Karpas-422 (cell line): ENCODE data around the gene CEACAM16. TPM values are rescaled to one million over a fixed set of nuclear protein-coding genes. Genes with fewer than 3 reads are reported as not detected.
"Not testable (repeated sequence)": the region's sequence is repeated elsewhere in the genome, so short reads cannot be mapped to it uniquely, and the experiment has no call there.

ENCODE experiments used
- DNase-seq: peaks from one replicate; pipeline ENCODE4 v3.0.0-alpha.2; 2015
- H2AFZ ChIP-seq: fragments of 200-600 bp; sonication (generic); 2 replicates; pipeline ENCODE4 v1.6.1; 2014; ENCODE audit warnings: antibody characterized with exemption, low read length, mixed read lengths
- H3K27ac ChIP-seq: fragments of 200-600 bp; sonication (generic); 2 replicates; pipeline ENCODE4 v1.5.1; 2014; ENCODE audit warnings: mild to moderate bottlenecking, low read length, moderate library complexity
- H3K27me3 ChIP-seq: fragments of 200-600 bp; sonication (generic); 2 replicates; pipeline ENCODE4 v1.6.1; 2014; ENCODE audit warnings: low read length, mixed read lengths
- H3K36me3 ChIP-seq: fragments of 200-600 bp; sonication (generic); 2 replicates; pipeline ENCODE4 v1.6.1; 2014; ENCODE audit warnings: low read length, mixed read lengths; ENCODE audit not compliant: insufficient read depth
- H3K4me1 ChIP-seq: fragments of 200-600 bp; sonication (generic); 2 replicates; pipeline ENCODE4 v1.6.1; 2014; ENCODE audit warnings: mild to moderate bottlenecking, low read length, mixed read lengths
- H3K4me2 ChIP-seq: fragments of 200-600 bp; sonication (generic); 2 replicates; pipeline ENCODE4 v1.6.1; 2014; ENCODE audit warnings: low read length, low read depth, mild to moderate bottlenecking; ENCODE audit not compliant: poor library complexity, severe bottlenecking
- H3K4me3 ChIP-seq: fragments of 200-600 bp; sonication (generic); 2 replicates; pipeline ENCODE4 v1.5.1; 2014; ENCODE audit warnings: mild to moderate bottlenecking, antibody characterized with exemption, low read length, mixed read lengths
- H3K79me2 ChIP-seq: fragments of 200-600 bp; sonication (generic); 2 replicates; pipeline ENCODE4 v1.6.1; 2014; ENCODE audit warnings: mild to moderate bottlenecking, low read length, mixed read lengths
- H3K9ac ChIP-seq: fragments of 200-600 bp; sonication (generic); 2 replicates; pipeline ENCODE4 v1.6.0; 2014; ENCODE audit warnings: low read length
- H3K9me2 ChIP-seq: fragments of 200-600 bp; sonication (generic), shearing (Covaris generic); replicated peaks from 2 replicates; pipeline ENCODE4 v1.6.0; 2014; ENCODE audit warnings: mild to moderate bottlenecking, low read length, moderate library complexity; ENCODE audit not compliant: insufficient read depth
- H3K9me3 ChIP-seq: fragments of 300-700, 200-600 bp; sonication (generic); 2 replicates; pipeline ENCODE4 v1.6.1; 2014; ENCODE audit warnings: low read length, mixed read lengths
- H4K20me1 ChIP-seq: fragments of 200-600 bp; sonication (generic); 2 replicates; pipeline ENCODE4 v1.6.1; 2014; ENCODE audit warnings: mild to moderate bottlenecking, antibody characterized with exemption, low read length, low read depth; ENCODE audit not compliant: insufficient read depth
- total RNA-seq: library from RNA; depleted of rRNA; stranded (reverse); fragments of >200 nt; shearing (Covaris generic); gene quantifications from 2 replicates; pipeline ENCODE4 v1.2.3, GENCODE V29; 2014; ENCODE audit warnings: low replicate concordance

The CEACAM16 gene
- total RNA-seq, 1 experiment from 2014 or later = not detected

GRCh38 chr19:44683434-44684210 is 15.3 kb upstream of the CEACAM16 start:
- H3K27me3 ChIP-seq = no peaks in the 10 kb centered on the region
- H3K4me1 ChIP-seq = peaks cover 6% of the 10 kb centered on the region
- no peak for DNase-seq
- no peaks in the 10 kb centered on the region for H3K9me3 ChIP-seq
- H3K36me3 ChIP-seq = no peaks in the 10 kb centered on the region
- H3K27ac ChIP-seq = no peak overlapping the region
- no peak overlapping the region for H3K4me3 ChIP-seq
- H3K9ac ChIP-seq = no peak overlapping the region
- H3K79me2 ChIP-seq = no peaks in the 10 kb centered on the region
- H4K20me1 ChIP-seq = no peaks in the 10 kb centered on the region
- no peak overlapping the region for H2AFZ ChIP-seq
- H3K9me2 ChIP-seq = no peaks in the 10 kb centered on the region
- H3K4me2 ChIP-seq = no peak overlapping the region

- not testable (repeated sequence) for H3K9me2 ChIP-seq, H3K4me1 ChIP-seq, H2AFZ ChIP-seq, H4K20me1 ChIP-seq, H3K4me3 ChIP-seq, DNase-seq, H3K4me2 ChIP-seq, H3K27ac ChIP-seq, H3K9ac ChIP-seq, H3K9me3 ChIP-seq, H3K27me3 ChIP-seq, H3K36me3 ChIP-seq, H3K79me2 ChIP-seq
Observed at GRCh38 chr19:44684396-44684795, 14.6 kb upstream of the CEACAM16 start.

- Histone ChIP-seq H3K9me2 (no peaks in the 10 kb centered on the region), H2AFZ (no peak overlapping the region), H3K4me2 (no peak overlapping the region), H3K9ac (no peak overlapping the region), H3K79me2 (no peaks in the 10 kb centered on the region), H3K36me3 (no peaks in the 10 kb centered on the region), H3K4me3 (no peak overlapping the region), H4K20me1 (no peaks in the 10 kb centered on the region), H3K4me1 (peaks cover 6% of the 10 kb centered on the region), H3K27me3 (no peaks in the 10 kb centered on the region), H3K9me3 (no peaks in the 10 kb centered on the region), H3K27ac (no peak overlapping the region)
- DNase-seq = no peak
Observed at GRCh38 chr19:44684892-44685863, 13.8 kb upstream of the CEACAM16 start.

GRCh38 chr19:44685877-44686276 is 13.1 kb upstream of the CEACAM16 start:
- no peak overlapping the region for H3K4me3 ChIP-seq

GRCh38 chr19:44686896-44687295 is 12.1 kb upstream of the CEACAM16 start:
- no peaks in the 10 kb centered on the region for H3K27me3 ChIP-seq
- H4K20me1 ChIP-seq = no peaks in the 10 kb centered on the region
- no peak overlapping the region for H3K9ac ChIP-seq
- H3K27ac ChIP-seq = no peak overlapping the region
- no peaks in the 10 kb centered on the region for H3K79me2 ChIP-seq
- no peak for DNase-seq
- no peak overlapping the region for H2AFZ ChIP-seq
- H3K4me1 ChIP-seq = peaks cover 6% of the 10 kb centered on the region
- H3K9me3 ChIP-seq = no peaks in the 10 kb centered on the region
- no peak overlapping the region for H3K4me2 ChIP-seq
- H3K9me2 ChIP-seq = no peaks in the 10 kb centered on the region
- no peaks in the 10 kb centered on the region for H3K36me3 ChIP-seq
- H3K4me3 ChIP-seq = no peak overlapping the region

More at GRCh38 chr19:44685877-44686276, 13.1 kb upstream of the CEACAM16 start:
- no peaks in the 10 kb centered on the region for H3K9me3 ChIP-seq
- H3K9me2 ChIP-seq = no peaks in the 10 kb centered on the region
- H3K36me3 ChIP-seq = no peaks in the 10 kb centered on the region
- no peak overlapping the region for H3K27ac ChIP-seq
- no peaks in the 10 kb centered on the region for H3K79me2 ChIP-seq
- no peaks in the 10 kb centered on the region for H4K20me1 ChIP-seq
- H3K4me1 ChIP-seq = peaks cover 6% of the 10 kb centered on the region
- H3K27me3 ChIP-seq = no peaks in the 10 kb centered on the region
- no peak overlapping the region for H2AFZ ChIP-seq
- H3K4me2 ChIP-seq = peak overlapping the region; percentile 14
- no peak overlapping the region for H3K9ac ChIP-seq
- DNase-seq = no peak

- Histone ChIP-seq H3K36me3 (no peaks in the 10 kb centered on the region), H3K79me2 (no peaks in the 10 kb centered on the region), H3K27me3 (no peaks in the 10 kb centered on the region), H3K27ac (no peak overlapping the region), H3K9me2 (no peaks in the 10 kb centered on the region), H3K4me1 (peaks cover 6% of the 10 kb centered on the region), H4K20me1 (no peaks in the 10 kb centered on the region), H3K4me2 (no peak overlapping the region), H2AFZ (no peak overlapping the region), H3K4me3 (no peak overlapping the region), H3K9ac (no peak overlapping the region), H3K9me3 (no peaks in the 10 kb centered on the region)
- DNase-seq = no peak
Observed at GRCh38 chr19:44687888-44688287, 11.1 kb upstream of the CEACAM16 start.

- no peak overlapping the region for H3K27ac ChIP-seq
- no peak overlapping the region for H3K9ac ChIP-seq
- H3K27me3 ChIP-seq = no peaks in the 10 kb centered on the region
- H3K4me1 ChIP-seq = peaks cover 6% of the 10 kb centered on the region
- H4K20me1 ChIP-seq = no peaks in the 10 kb centered on the region
- no peaks in the 10 kb centered on the region for H3K36me3 ChIP-seq
- H3K9me3 ChIP-seq = no peaks in the 10 kb centered on the region
- H2AFZ ChIP-seq = no peak overlapping the region
- no peaks in the 10 kb centered on the region for H3K9me2 ChIP-seq
- DNase-seq = peak; percentile 82
- H3K4me3 ChIP-seq = no peak overlapping the region
- H3K79me2 ChIP-seq = no peaks in the 10 kb centered on the region
- no peak overlapping the region for H3K4me2 ChIP-seq
Observed at GRCh38 chr19:44689290-44690130, 9.4 kb upstream of the CEACAM16 start.

- DNase-seq = no peak
- Histone ChIP-seq H3K9me2 (no peaks in the 10 kb centered on the region), H3K27ac (no peak overlapping the region), H4K20me1 (no peaks in the 10 kb centered on the region), H3K9ac (no peak overlapping the region), H3K27me3 (no peaks in the 10 kb centered on the region), H2AFZ (no peak overlapping the region), H3K4me2 (no peak overlapping the region), H3K4me3 (no peak overlapping the region), H3K36me3 (no peaks in the 10 kb centered on the region), H3K4me1 (peaks cover 6% of the 10 kb centered on the region), H3K9me3 (no peaks in the 10 kb centered on the region), H3K79me2 (no peaks in the 10 kb centered on the region)
Observed at GRCh38 chr19:44690131-44690440, 8.9 kb upstream of the CEACAM16 start.
